GM12892 (cell line): ENCODE data around the gene LYZ.

ENCODE experiments used
- POLR2A ChIP-seq: IDR thresholded peaks from 2 replicates; pipeline ENCODE4 v1.6.1; 2011; ENCODE audit warnings: low read depth, low read length, control low read depth
- POLR2AphosphoS5 ChIP-seq: IDR thresholded peaks from 2 replicates; pipeline ENCODE4 v1.6.1; 2011; ENCODE audit warnings: low read depth, low read length, control low read depth
- TAF1 ChIP-seq: IDR thresholded peaks from 2 replicates; pipeline ENCODE4 v1.6.1; 2011; ENCODE audit warnings: low read depth, mild to moderate bottlenecking, control low read depth, low read length, borderline replicate concordance

DNA sequence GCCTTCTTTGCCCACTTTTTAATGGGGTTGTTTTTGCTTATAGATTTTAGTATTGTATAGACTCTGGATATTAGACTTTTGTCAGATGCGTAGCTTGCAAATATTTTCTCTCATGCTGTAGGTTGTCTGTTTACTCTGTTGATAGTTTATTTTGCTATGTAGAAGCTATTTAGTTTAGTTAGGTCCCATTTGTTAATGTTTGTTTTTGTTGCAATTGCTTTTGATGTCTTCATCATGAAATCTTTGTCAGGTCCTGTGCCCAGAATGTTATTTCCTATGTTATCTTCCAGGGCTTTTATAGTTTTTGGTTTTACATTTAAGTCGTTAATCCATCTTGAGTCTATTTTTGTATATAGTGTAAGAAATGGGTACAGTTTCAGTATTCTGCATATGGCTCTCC is 30.0 kb upstream of the LYZ start:
- TF ChIP-seq POLR2AphosphoS5: no peak
- TF ChIP-seq TAF1: no peak
- TF ChIP-seq POLR2A: no peak
